K562 (cell line): ENCODE results near the gene TMPRSS6. TPM values are rescaled to one million over a fixed set of nuclear protein-coding genes. Genes with fewer than 3 reads are reported as not detected.

ENCODE experiments used
- ATAC-seq: fragments of 200-7000 bp; cut with Tn5 transposase; 3 replicates; pipeline ENCODE4 v1.9.1; 2020; ENCODE audit warnings: moderate library complexity
- BruUV-seq: library from RNA; stranded (reverse); fragments of 400-500 nt; replicated peaks from 2 replicates; lab custom pipeline; 2021; lab: Mats Ljungman, UMichigan
- CTCF ChIA-PET: fragments of 300-600 bp; formaldehyde crosslinking; extraction: SDS; loops from one replicate; lab custom pipeline; 2021; ENCODE audit warnings: low intra/inter-chr PET ratio; lab: Yijun Ruan, JAX
- POLR2A ChIA-PET: fragments of 300-600, 350-650 bp; sonication (Branson Sonifier 250); formaldehyde crosslinking; extraction: SDS; loops from one replicate; lab custom pipeline; 2021; ENCODE audit warnings: antibody characterized with exemption, inconsistent platforms; lab: Yijun Ruan, JAX
- DNase-seq, 4 experiments: peaks; one replicate each; pipeline versions ENCODE4 v3.0.0 to v3.0.0-alpha.2; 2011 to 2018; ENCODE audit warnings: low spot score in 3 of 4, mixed read lengths in 3 of 4; ENCODE audit errors: extremely low read depth in 1 of 4
- FAIRE-seq: peaks from 2 replicates; lab custom pipeline; 2011; peaks lifted over from hg19 to GRCh38; lab: Jason Lieb, UNC
- H2AFZ ChIP-seq: 2 replicates; pipeline ENCODE4 v1.6.0; 2011; ENCODE audit warnings: low read depth, low read length, control low read depth, inconsistent platforms
- H3K27ac ChIP-seq: fragments of 200-600 bp; 3 replicates; pipeline ENCODE4 v1.8.0; 2011; ENCODE audit warnings: low read depth, mild to moderate bottlenecking, control low read depth, inconsistent platforms, low read length, moderate library complexity, mixed read lengths; ENCODE audit errors: extremely low read depth
- H3K27me3 ChIP-seq, 2 experiments: fragments of 300-600 bp in 1 of 2; 2 replicates in 1 of 2; 3 replicates in 1 of 2; pipeline versions ENCODE4 v1.6.0 to v1.8.0; 2011; ENCODE audit warnings: inconsistent platforms in 2 of 2, low read length in 2 of 2, mild to moderate bottlenecking in 1 of 2, mixed read lengths in 1 of 2, moderate library complexity in 1 of 2; ENCODE audit not compliant: control insufficient read depth in 2 of 2, insufficient read depth in 2 of 2
- H3K36me3 ChIP-seq: fragments of 300-600 bp; 3 replicates; pipeline ENCODE4 v1.8.0; 2011; ENCODE audit warnings: mild to moderate bottlenecking, low read length, inconsistent platforms; ENCODE audit not compliant: control insufficient read depth, insufficient read depth
- H3K4me1 ChIP-seq, 2 experiments: fragments of 200-600 bp in 1 of 2; replicated peaks in 1 of 2; 2 replicates in 1 of 2; 3 replicates in 1 of 2; pipeline versions ENCODE4 v1.5.1 to v1.8.0; 2011; ENCODE audit warnings: inconsistent platforms in 2 of 2, low read length in 2 of 2, mild to moderate bottlenecking in 1 of 2, mixed read lengths in 1 of 2, moderate library complexity in 1 of 2; ENCODE audit not compliant: control insufficient read depth in 2 of 2, insufficient read depth in 2 of 2
- H3K4me2 ChIP-seq: 2 replicates; pipeline ENCODE4 v1.6.1; 2011; ENCODE audit warnings: low read length, control low read depth, inconsistent platforms, mixed read lengths; ENCODE audit not compliant: insufficient read depth
- H3K4me3 ChIP-seq: fragments of 200-600 bp; sonication (generic), shearing (Covaris generic); 2 replicates; pipeline ENCODE4 v1.5.1; 2016; ENCODE audit warnings: control low read depth, inconsistent platforms
- H3K79me2 ChIP-seq: fragments of 200-600 bp; 3 replicates; pipeline ENCODE4 v1.8.0; 2011; ENCODE audit warnings: low read length, inconsistent platforms; ENCODE audit not compliant: control insufficient read depth, insufficient read depth
- H3K9ac ChIP-seq, 2 experiments: 2 replicates each; pipeline versions ENCODE4 v1.6.0 to v1.6.1; 2011; ENCODE audit warnings: low read depth in 2 of 2, low read length in 2 of 2, control low read depth in 1 of 2, inconsistent platforms in 1 of 2, mild to moderate bottlenecking in 1 of 2, mixed read lengths in 1 of 2; ENCODE audit not compliant: insufficient read depth in 1 of 2
- H3K9me1 ChIP-seq: one replicate; pipeline ENCODE4 v1.6.0; 2011; ENCODE audit warnings: inconsistent platforms, mild to moderate bottlenecking, low read length, moderate library complexity; ENCODE audit not compliant: control insufficient read depth, insufficient read depth
- H3K9me3 ChIP-seq: replicated peaks from 2 replicates; pipeline ENCODE4 v1.5.1; 2011; ENCODE audit warnings: low read depth, low read length, inconsistent platforms; ENCODE audit not compliant: control insufficient read depth, insufficient read depth
- H4K20me1 ChIP-seq: replicated peaks from 2 replicates; pipeline ENCODE4 v1.6.1; 2011; ENCODE audit warnings: low read length, inconsistent platforms, mixed read lengths; ENCODE audit not compliant: control insufficient read depth, insufficient read depth
- MAZ ChIP-seq, 2 experiments: fragments of 450-650 bp in 1 of 2; sonication (generic) in 1 of 2; formaldehyde crosslinking; IDR thresholded peaks in 1 of 2; conservative IDR thresholded peaks in 1 of 2; 2 replicates each; pipeline versions ENCODE4 v1.4.0 to v1.5.0; 2020; ENCODE audit warnings: mild to moderate bottlenecking in 1 of 2, missing genetic modification reagents in 1 of 2
- MIER1 ChIP-seq: fragments of 450-650 bp; IDR thresholded peaks from 2 replicates; pipeline ENCODE4 v1.6.1; 2016; ENCODE audit warnings: antibody characterized with exemption, mild to moderate bottlenecking, low read depth
- PTBP1 ChIP-seq: fragments of 200-400 bp; formaldehyde crosslinking; IDR thresholded peaks from 2 replicates; pipeline ENCODE4 v1.6.1; 2017; ENCODE audit warnings: low read depth, low read length
- SMARCA5 ChIP-seq: fragments of 450-650 bp; IDR thresholded peaks from 2 replicates; pipeline ENCODE4 v1.6.1; 2016
- ZNF124 ChIP-seq: sonication (generic); formaldehyde crosslinking; IDR thresholded peaks from 2 replicates; pipeline ENCODE4 v1.8.1; 2022; ENCODE audit warnings: missing genetic modification reagents
- ZNF354B ChIP-seq: fragments of 250-450 bp; sonication (Bioruptor Pico); IDR thresholded peaks from 2 replicates; pipeline ENCODE4 v1.4.0; 2020
- ZSCAN32 ChIP-seq: fragments of 450-650 bp; formaldehyde crosslinking; IDR thresholded peaks from 2 replicates; pipeline ENCODE4 v1.4.0; 2020; ENCODE audit warnings: mild to moderate bottlenecking, moderate library complexity
- WGBS: fragments of 100-300 bp; shearing (Covaris generic); methylation state at CpG from one replicate; pipeline ENCODE4 v1.1.6; 2016; ENCODE audit warnings: low coverage, mixed read lengths; ENCODE audit not compliant: insufficient coverage; ENCODE audit errors: missing lambda C conversion rate; 5-methylcytosine and 5-hydroxymethylcytosine counted together
- in situ Hi-C: fragments of 300-500 bp; cut with MboI; formaldehyde crosslinking; loops from 4 replicates; pipeline ENCODE4 v1.15.0; 2018; ENCODE audit warnings: inconsistent platforms, mixed read lengths
- intact Hi-C: fragments of 100-400 bp; cut with micrococcal nuclease; formaldehyde crosslinking; loops from 2 replicates; pipeline ENCODE4 v1.14.2; 2022
- polyA plus RNA-seq, 8 experiments: library from polyadenylated mRNA; depleted of rRNA in 4 of 8; stranded (reverse) in 5 of 8; unstranded in 3 of 8; fragments of >200 nt; fragmentation: Nextera tagmentation in 2 of 8; fragmentation: Illumina TruSeq in 1 of 8; extraction: Ambion mirVana in 2 of 8; extraction: Trizol in 1 of 8; gene quantifications; 2 replicates each; pipeline versions ENCODE4 v1.2.1 to v1.2.3, GENCODE V29; 2011 to 2014; ENCODE audit warnings: inconsistent platforms in 1 of 8, missing spikeins in 1 of 8
- total RNA-seq, 7 experiments: library from RNA; depleted of rRNA in 6 of 7; stranded (reverse); fragments of >200 nt in 6 of 7; fragmentation: Illumina TruSeq in 2 of 7; extraction: Trizol in 2 of 7; gene quantifications; 2 replicates each; pipeline versions ENCODE4 v1.2.1 to v1.2.3, GENCODE V29; 2011 to 2021; ENCODE audit warnings: low replicate concordance in 1 of 7
- TF ChIP-seq, protein P1 (sequence below), 3 experiments: IDR thresholded peaks in 2 of 3; conservative IDR thresholded peaks in 1 of 3; 2 replicates each; pipeline ENCODE4 v1.5.1; 2011 to 2012; ENCODE audit warnings: low read length in 3 of 3, mild to moderate bottlenecking in 3 of 3, control low read depth in 2 of 3, improper control_type of control experiment in 1 of 3, inconsistent platforms in 1 of 3, low read depth in 1 of 3, mixed read lengths in 1 of 3, moderate library complexity in 1 of 3; ENCODE audit not compliant: insufficient read depth in 2 of 3

TMPRSS6 gene
- total and polyA plus RNA-seq, 9 of the 15 experiments (the other 6 are each of a cell fraction or from before 2014, with no cell fraction given): 0.03 TPM; not detected in 8

DNA sequence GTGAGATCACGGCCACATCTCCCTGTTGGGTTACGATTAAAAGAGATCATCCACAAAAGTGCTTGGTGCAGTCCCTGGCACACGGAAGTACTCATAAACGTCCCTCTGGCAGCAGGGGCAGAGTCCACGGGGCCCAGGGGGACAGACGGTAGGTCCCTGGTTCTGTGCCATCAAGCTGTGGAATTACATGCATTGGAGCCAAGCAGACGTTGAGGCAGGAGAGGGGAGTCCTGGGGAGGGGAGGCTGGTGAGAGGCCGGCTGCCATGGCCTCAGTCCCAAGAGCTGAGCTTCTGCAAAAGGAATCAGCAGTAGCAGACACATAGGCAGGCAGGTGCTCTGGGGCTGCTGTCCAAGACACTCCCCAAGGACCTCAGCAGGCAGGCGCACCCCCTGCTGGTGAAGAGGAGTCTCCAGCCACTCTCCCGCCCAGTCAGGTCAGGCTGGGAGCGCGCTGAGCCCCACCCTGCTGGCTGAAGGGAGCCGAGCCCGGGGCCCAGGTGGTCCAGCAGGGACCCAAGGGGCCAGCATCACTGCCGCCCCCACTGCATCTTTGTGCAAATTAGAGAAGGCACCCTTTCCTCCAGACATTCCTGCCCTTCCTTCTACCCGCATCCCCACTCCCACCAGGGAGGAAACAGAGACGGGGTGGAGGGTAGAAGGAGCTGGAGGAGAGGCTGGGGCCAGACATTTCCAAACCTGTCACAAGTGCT is 65.5 kb downstream of the TMPRSS6 start (continued):
- TF ChIP-seq, protein P1, sequence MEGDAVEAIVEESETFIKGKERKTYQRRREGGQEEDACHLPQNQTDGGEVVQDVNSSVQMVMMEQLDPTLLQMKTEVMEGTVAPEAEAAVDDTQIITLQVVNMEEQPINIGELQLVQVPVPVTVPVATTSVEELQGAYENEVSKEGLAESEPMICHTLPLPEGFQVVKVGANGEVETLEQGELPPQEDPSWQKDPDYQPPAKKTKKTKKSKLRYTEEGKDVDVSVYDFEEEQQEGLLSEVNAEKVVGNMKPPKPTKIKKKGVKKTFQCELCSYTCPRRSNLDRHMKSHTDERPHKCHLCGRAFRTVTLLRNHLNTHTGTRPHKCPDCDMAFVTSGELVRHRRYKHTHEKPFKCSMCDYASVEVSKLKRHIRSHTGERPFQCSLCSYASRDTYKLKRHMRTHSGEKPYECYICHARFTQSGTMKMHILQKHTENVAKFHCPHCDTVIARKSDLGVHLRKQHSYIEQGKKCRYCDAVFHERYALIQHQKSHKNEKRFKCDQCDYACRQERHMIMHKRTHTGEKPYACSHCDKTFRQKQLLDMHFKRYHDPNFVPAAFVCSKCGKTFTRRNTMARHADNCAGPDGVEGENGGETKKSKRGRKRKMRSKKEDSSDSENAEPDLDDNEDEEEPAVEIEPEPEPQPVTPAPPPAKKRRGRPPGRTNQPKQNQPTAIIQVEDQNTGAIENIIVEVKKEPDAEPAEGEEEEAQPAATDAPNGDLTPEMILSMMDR (IDR thresholded peaks at IDR 0.05 in 2 of 3, conservative IDR thresholded peaks at IDR 0.05 in 1 of 3; ENCODE audit: insufficient read depth in 2 of 3, low read depth in 1 of 3, low read length in 3 of 3): peak; percentile 75 to 85 (median 75)
- no peak for TF ChIP-seq ZNF354B (CRISPR knock-in tag)
- peak in 1 of 2 experiments; percentile 30; a peak in 1 of 4 replicates for TF ChIP-seq MAZ (CRISPR knock-in tag; conservative IDR thresholded peaks at IDR 0.05 in 1 of 2, IDR thresholded peaks at IDR 0.05 in 1 of 2)
- no peak for TF ChIP-seq PTBP1
- TF ChIP-seq SMARCA5: no peak
- no peak for TF ChIP-seq MIER1
- no peak for TF ChIP-seq ZSCAN32

GRCh38 chr22:37043209-37043827 is 66.2 kb downstream of the TMPRSS6 start:
- ChIA-PET CTCF (interaction anchor here (1.7 to 2.2 kb wide), 2 partner anchors 57 to 496 kb away, joined by 5 to 14 read pairs; no protein-coding TSS in a partner anchor), POLR2A (interaction anchor here (0.5 to 1.0 kb wide), 5 partner anchors 10 to 83 kb away, joined by 3 read pairs; no protein-coding TSS in a partner anchor)
- no peaks in the 10 kb centered on the region for H3K9me1 ChIP-seq
- peaks cover 0 to 7% of the 10 kb centered on the region in 2 experiments; a peak in 2 of 5 replicates for H3K4me1 ChIP-seq
- H4K20me1 ChIP-seq: no peaks in the 10 kb centered on the region
- H3K79me2 ChIP-seq: no peaks in the 10 kb centered on the region
- H3K9ac ChIP-seq: no peak overlapping the region
- no peak overlapping the region for H3K4me3 ChIP-seq
- H3K4me2 ChIP-seq: no peak overlapping the region
- ATAC-seq: no peak
- no TSS peak for BruUV-seq
- no peak overlapping the region for H2AFZ ChIP-seq
- intact Hi-C loops: loop anchor here (5.0 to 10.0 kb wide), 3 partner anchors 56 to 259 kb away; no protein-coding TSS in a partner anchor
- DNase-seq: no peak
- in situ Hi-C loops: no loop called here
- H3K9me3 ChIP-seq: no peaks in the 10 kb centered on the region
- peaks cover 0 to 3% of the 10 kb centered on the region in 2 experiments; a peak in 1 of 5 replicates for H3K27me3 ChIP-seq
- no peak overlapping the region for H3K27ac ChIP-seq
- WGBS: 28% methylated on average over 5 of the region's 7 CpGs
- FAIRE-seq: no peak
- TF ChIP-seq ZNF124 (CRISPR knock-in tag): no peak
- no peaks in the 10 kb centered on the region for H3K36me3 ChIP-seq
